ENCODE data around the gene CACNA1I.

The CACNA1I gene

DNA sequence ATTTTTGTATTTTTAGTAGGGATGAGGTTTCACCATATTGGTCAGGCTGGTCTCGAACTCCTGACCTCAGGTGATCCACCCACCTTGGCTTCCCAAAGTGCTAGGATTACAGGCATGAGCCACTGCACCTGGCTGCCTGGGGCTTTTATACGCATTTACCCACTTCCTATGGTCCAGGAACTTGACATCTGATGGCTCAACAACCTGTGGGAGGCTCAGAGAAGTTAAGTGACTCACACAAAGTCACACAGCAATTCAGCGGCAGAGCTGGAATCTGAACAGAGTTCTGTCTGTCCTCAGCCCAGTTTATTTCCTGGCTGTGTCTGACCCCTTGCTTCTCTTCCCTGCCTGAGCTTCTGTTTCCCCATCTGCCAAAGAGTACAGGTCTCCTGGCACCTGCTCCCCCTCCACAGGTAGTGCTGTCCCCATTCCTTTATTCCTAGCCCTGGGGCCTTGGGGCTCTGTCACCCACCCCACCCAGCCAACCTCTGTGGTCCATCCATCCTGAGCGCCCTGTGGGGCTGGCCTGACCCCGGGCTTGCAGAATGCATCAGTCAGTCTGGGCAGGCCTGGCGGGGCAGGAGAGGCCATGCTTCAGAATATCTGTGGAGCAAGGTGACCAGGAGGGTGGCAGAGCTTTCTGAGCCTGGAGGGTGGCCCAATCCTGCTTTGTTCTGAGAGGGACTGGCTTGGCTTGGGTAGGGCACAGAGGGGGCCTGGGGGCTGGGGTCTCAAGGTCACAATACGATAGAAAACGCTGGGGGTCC lies 50.6 kb downstream of the CACNA1I start:
- TF ChIP-seq, protein P1, sequence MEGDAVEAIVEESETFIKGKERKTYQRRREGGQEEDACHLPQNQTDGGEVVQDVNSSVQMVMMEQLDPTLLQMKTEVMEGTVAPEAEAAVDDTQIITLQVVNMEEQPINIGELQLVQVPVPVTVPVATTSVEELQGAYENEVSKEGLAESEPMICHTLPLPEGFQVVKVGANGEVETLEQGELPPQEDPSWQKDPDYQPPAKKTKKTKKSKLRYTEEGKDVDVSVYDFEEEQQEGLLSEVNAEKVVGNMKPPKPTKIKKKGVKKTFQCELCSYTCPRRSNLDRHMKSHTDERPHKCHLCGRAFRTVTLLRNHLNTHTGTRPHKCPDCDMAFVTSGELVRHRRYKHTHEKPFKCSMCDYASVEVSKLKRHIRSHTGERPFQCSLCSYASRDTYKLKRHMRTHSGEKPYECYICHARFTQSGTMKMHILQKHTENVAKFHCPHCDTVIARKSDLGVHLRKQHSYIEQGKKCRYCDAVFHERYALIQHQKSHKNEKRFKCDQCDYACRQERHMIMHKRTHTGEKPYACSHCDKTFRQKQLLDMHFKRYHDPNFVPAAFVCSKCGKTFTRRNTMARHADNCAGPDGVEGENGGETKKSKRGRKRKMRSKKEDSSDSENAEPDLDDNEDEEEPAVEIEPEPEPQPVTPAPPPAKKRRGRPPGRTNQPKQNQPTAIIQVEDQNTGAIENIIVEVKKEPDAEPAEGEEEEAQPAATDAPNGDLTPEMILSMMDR (IDR thresholded peaks at IDR 0.05; ENCODE audit: low read depth, low read length, missing control alignments): no peak

DNA sequence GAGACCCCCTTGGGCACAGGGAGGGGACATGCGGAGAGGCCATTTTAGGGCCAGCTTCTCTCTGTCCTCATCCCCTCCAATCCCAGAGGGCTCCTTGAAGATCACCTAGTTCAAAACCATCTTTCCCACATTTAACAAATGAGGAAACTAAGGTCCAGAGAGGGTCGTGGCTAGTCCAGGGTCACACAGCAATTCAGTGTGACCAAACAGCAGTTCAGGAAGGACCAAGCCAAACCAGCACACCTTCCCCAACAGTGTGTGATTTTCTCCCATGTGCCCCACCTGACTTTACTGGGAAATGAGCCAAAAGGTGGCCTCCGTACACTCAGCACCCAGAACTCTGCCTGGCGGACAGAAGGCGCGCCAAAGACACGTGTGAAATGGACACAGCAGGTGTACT lies 51.3 kb downstream of the CACNA1I start:
- TF ChIP-seq, protein P1 (IDR thresholded peaks at IDR 0.05; ENCODE audit: low read depth, low read length, missing control alignments): no peak
- DNase-seq (ENCODE audit: low read depth): no peak
- in situ Hi-C loops (cut with HindIII; ENCODE audit: low sequenced_read_pairs): no loop called here
- no peak overlapping the region for H3K4me3 ChIP-seq (ENCODE audit: low read depth, low read length)

More for the DNA sequence above, 50.6 kb downstream of the CACNA1I start:
- DNase-seq (ENCODE audit: low read depth): no peak
- H3K4me3 ChIP-seq (ENCODE audit: low read depth, low read length): no peak overlapping the region
- in situ Hi-C loops (cut with HindIII; ENCODE audit: low sequenced_read_pairs): no loop called here

DNA sequence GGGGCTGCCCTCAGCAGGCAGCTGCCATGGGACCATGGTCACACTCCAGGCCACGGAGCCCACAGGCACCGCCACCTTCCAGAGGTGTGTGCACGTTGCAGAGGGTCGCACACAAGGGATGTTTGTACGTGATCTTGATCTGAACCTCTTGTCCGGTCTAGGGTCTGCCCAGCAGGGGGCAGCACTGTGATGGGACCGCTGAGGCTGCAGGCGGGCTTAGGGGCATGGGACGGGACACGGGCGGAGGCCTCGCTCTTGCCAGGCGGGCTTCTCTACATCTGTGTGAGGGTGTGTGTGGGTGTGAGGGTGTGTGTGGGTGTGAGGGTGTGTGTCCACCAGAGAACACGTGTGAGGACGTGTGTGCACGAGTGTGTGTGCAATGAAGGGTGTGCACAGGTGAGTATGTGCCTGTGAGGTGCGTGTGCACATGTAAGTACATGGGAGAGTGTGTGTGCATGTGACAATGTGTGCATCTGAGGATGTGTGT lies 52.4 kb downstream of the CACNA1I start:
- no peak for DNase-seq (ENCODE audit: low read depth)

DNA sequence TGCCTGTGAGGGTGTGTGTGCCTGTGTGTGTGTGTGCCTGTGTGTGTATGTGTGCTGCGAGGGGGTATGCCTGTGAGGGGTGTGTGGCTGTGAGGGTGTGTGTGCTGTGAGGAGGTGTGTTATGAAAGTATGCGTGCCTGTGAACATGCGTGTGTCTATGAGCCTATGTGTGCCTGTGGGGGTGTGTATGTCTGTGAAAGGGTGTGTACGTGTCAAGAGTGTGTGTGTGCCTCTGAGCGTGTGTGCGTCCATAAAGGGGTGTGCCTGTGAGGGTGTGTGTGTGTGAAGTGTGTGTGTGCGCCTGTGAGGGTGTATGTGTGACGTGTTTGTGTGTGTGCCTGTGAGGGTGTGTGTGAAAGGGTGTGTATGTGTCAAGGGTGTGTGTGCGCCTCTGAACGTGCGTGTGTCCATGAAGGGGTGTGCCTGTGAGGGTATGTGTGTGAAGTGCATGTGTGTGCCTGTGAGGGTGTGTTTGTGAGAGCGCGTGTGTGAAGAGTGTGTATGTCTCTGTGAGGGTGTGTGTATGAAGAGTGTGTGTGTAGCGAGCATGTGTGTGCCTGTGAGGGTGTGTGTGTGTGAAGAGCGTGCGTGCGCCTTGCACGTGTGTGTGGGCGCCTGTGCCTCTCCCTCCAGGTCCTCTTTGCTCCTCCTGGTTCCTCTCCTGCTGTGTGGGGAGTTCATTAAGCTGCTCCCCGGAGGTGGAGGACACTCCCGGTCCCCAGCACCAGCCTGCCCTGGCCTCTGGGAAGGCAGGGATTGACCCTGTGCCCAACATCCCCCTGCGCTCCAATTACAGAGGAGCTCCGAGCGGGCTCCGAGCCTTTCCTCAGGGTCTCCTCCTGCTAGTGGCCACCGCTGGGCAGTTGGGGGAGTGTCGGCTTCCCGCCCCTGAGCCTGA lies 53.3 kb downstream of the CACNA1I start:
- in situ Hi-C loops (cut with HindIII; ENCODE audit: low sequenced_read_pairs): no loop called here
- TF ChIP-seq, protein P1 (IDR thresholded peaks at IDR 0.05; ENCODE audit: low read depth, low read length, missing control alignments): no peak
- DNase-seq (ENCODE audit: low read depth): no peak
- H3K4me3 ChIP-seq (ENCODE audit: low read depth, low read length): no peak overlapping the region

More for the DNA sequence above, 52.4 kb downstream of the CACNA1I start:
- in situ Hi-C loops (cut with HindIII; ENCODE audit: low sequenced_read_pairs): no loop called here
- no peak overlapping the region for H3K4me3 ChIP-seq (ENCODE audit: low read depth, low read length)
- TF ChIP-seq, protein P1 (IDR thresholded peaks at IDR 0.05; ENCODE audit: low read depth, low read length, missing control alignments): peak; percentile 37

DNA sequence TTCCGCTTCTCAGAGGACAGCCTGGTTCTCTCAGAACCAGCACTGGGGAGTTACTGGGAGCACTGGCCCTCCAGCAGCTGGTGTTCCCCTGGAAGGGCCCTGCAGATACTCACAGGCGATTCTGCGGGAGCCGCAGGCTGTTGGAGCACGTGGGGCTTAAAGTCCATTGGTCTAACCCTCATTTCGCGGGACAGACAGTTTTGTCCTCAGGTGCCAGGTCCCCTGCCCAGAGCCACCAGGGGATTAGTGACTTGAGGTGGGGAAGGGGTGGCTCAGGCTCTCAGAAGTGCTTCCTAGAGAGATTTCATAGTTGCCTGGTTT lies 53.9 kb downstream of the CACNA1I start:
- no peak for DNase-seq (ENCODE audit: low read depth)
- H3K4me3 ChIP-seq (ENCODE audit: low read depth, low read length): no peak overlapping the region
- TF ChIP-seq, protein P1 (IDR thresholded peaks at IDR 0.05; ENCODE audit: low read depth, low read length, missing control alignments): no peak
- in situ Hi-C loops (cut with HindIII; ENCODE audit: low sequenced_read_pairs): no loop called here

Measured in astrocyte of the cerebellum (primary cell).